Smooth muscle cell (in vitro differentiated cells): ENCODE results near the gene LAMP5. TPM values are rescaled to one million over a fixed set of nuclear protein-coding genes. Genes with fewer than 3 reads are reported as not detected.

Experiments
- DNase-seq: peaks from one replicate; lab custom pipeline; 2025; ENCODE audit not compliant: unreplicated experiment; lab: John Stamatoyannopoulos, UW
- H2AFZ ChIP-seq: fragments of 200-600 bp; sonication (generic); 2 replicates; pipeline ENCODE4 v1.6.0; 2016; ENCODE audit warnings: antibody characterized with exemption, low read depth, mild to moderate bottlenecking
- H3F3A ChIP-seq: fragments of 200-600 bp; sonication (generic); 2 replicates; pipeline ENCODE4 v1.6.0; 2017; ENCODE audit warnings: antibody characterized with exemption, low read depth
- H3K27ac ChIP-seq: fragments of 200-600 bp; sonication (generic); 2 replicates; pipeline ENCODE4 v1.5.1; 2016; ENCODE audit warnings: low read depth, mild to moderate bottlenecking
- H3K27me3 ChIP-seq: fragments of 200-600 bp; sonication (generic); 2 replicates; pipeline ENCODE4 v1.6.1; 2016; ENCODE audit warnings: low read depth, mild to moderate bottlenecking
- H3K36me3 ChIP-seq: fragments of 200-600 bp; sonication (generic); 2 replicates; pipeline ENCODE4 v1.5.1; 2016; ENCODE audit warnings: low read depth
- H3K4me1 ChIP-seq: fragments of 200-600 bp; sonication (generic); 2 replicates; pipeline ENCODE4 v1.5.1; 2016; ENCODE audit warnings: low read depth
- H3K4me2 ChIP-seq: fragments of 200-600 bp; sonication (generic); 2 replicates; pipeline ENCODE4 v1.6.0; 2016; ENCODE audit warnings: mild to moderate bottlenecking
- H3K4me3 ChIP-seq: fragments of 200-600 bp; sonication (generic); 2 replicates; pipeline ENCODE4 v1.5.1; 2016; ENCODE audit warnings: mild to moderate bottlenecking
- H3K79me2 ChIP-seq: fragments of 200-600 bp; sonication (generic); 2 replicates; pipeline ENCODE4 v1.6.0; 2016; ENCODE audit warnings: low read depth, mild to moderate bottlenecking
- H3K9ac ChIP-seq: fragments of 200-600 bp; sonication (generic); 2 replicates; pipeline ENCODE4 v1.6.0; 2016; ENCODE audit warnings: low read depth
- H3K9me3 ChIP-seq: fragments of 200-600 bp; sonication (generic); replicated peaks from 2 replicates; pipeline ENCODE4 v1.5.1; 2016; ENCODE audit warnings: low read depth
- H4K20me1 ChIP-seq: fragments of 200-600 bp; sonication (generic); 2 replicates; pipeline ENCODE4 v1.6.0; 2016; ENCODE audit warnings: low read depth
- WGBS: methylation state at CpG from one replicate; pipeline ENCODE4 v1.1.7; 2016; ENCODE audit warnings: low lambda C conversion rate; 5-methylcytosine and 5-hydroxymethylcytosine counted together
- polyA plus RNA-seq: library from polyadenylated mRNA; unstranded; fragments of >200 nt; fragmentation: Nextera tagmentation; extraction: Ambion mirVana; gene quantifications from 2 replicates; pipeline ENCODE4 v1.2.1, GENCODE V29; 2016
- total RNA-seq: library from RNA; depleted of rRNA; stranded (reverse); fragments of >200 nt; gene quantifications from 2 replicates; pipeline ENCODE4 v1.2.3, GENCODE V29; 2014
- TF ChIP-seq, protein P1 (sequence below): fragments of 200-600 bp; sonication (generic); IDR thresholded peaks from 2 replicates; pipeline ENCODE4 v1.5.1; 2017; ENCODE audit warnings: borderline replicate concordance, mild to moderate bottlenecking, antibody characterized with exemption; ENCODE audit not compliant: insufficient read depth, poor library complexity, severe bottlenecking

LAMP5 gene
- total and polyA plus RNA-seq, 2 experiments from 2014 or later, result 38.6 to 40.5 TPM

DNA sequence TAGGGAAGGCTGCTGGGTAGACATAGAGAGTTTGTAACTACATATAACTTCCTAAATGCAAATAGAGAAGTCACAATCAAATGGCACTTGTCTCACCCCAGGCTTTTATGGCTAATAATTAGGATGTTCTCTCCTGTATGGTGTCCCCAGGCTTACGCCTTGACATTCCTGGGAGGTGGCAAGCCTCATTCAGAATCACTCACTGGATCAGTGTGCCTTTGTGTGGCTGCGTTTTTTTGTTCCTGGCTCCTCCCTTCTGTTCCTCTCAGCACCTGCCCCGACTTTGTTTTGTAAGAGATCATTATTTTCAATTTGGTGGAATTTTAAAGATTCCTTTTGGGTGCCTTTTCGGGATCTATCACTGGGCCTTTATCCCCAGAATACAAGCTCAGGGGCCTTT lies 5.7 kb downstream of the LAMP5 start:
- no peaks in the 10 kb centered on the region for H3K79me2 ChIP-seq
- H3F3A ChIP-seq, result no peaks in the 10 kb centered on the region
- no peak overlapping the region for H3K9ac ChIP-seq
- TF ChIP-seq, protein P1, sequence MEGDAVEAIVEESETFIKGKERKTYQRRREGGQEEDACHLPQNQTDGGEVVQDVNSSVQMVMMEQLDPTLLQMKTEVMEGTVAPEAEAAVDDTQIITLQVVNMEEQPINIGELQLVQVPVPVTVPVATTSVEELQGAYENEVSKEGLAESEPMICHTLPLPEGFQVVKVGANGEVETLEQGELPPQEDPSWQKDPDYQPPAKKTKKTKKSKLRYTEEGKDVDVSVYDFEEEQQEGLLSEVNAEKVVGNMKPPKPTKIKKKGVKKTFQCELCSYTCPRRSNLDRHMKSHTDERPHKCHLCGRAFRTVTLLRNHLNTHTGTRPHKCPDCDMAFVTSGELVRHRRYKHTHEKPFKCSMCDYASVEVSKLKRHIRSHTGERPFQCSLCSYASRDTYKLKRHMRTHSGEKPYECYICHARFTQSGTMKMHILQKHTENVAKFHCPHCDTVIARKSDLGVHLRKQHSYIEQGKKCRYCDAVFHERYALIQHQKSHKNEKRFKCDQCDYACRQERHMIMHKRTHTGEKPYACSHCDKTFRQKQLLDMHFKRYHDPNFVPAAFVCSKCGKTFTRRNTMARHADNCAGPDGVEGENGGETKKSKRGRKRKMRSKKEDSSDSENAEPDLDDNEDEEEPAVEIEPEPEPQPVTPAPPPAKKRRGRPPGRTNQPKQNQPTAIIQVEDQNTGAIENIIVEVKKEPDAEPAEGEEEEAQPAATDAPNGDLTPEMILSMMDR, result no peak
- no peaks in the 10 kb centered on the region for H3K9me3 ChIP-seq
- H2AFZ ChIP-seq, result no peak overlapping the region
- H3K4me2 ChIP-seq, result no peak overlapping the region
- DNase-seq, result no peak
- H3K4me1 ChIP-seq, result peaks cover 48% of the 10 kb centered on the region
- H3K4me3 ChIP-seq, result no peak overlapping the region
- 71% methylated on average over 4 of the region's 4 CpGs for WGBS
- H4K20me1 ChIP-seq, result no peaks in the 10 kb centered on the region
- peaks cover 56% of the 10 kb centered on the region for H3K27me3 ChIP-seq
- H3K27ac ChIP-seq, result no peak overlapping the region
- no peaks in the 10 kb centered on the region for H3K36me3 ChIP-seq

DNA sequence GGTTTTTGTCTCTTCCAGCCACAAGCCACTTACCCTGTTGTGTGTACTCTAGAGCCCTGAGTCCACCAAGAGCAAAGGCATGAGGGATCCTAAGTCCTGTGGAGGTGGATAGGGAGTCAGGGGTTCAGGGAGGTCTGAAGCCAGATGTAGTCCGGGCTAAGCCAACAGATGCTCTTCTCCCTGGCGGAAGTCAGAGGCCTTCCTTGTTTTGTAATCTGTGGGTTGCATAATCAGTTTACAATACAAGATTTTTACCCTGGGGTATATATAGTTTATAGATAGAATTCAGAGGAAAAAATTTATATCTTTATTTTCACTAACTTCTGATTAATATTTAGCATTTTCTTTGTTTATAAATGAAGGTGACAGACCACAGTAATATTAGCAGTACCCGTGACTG lies 9.2 kb downstream of the LAMP5 start:
- no peaks in the 10 kb centered on the region for H3K9me3 ChIP-seq
- H3K4me2 ChIP-seq, result no peak overlapping the region
- H3K36me3 ChIP-seq, result no peaks in the 10 kb centered on the region
- peaks cover 21% of the 10 kb centered on the region for H3K27me3 ChIP-seq
- no peaks in the 10 kb centered on the region for H3F3A ChIP-seq
- no peak for DNase-seq
- no peaks in the 10 kb centered on the region for H4K20me1 ChIP-seq
- H3K4me1 ChIP-seq, result peaks cover 21% of the 10 kb centered on the region
- no peak overlapping the region for H2AFZ ChIP-seq
- no peak overlapping the region for H3K4me3 ChIP-seq
- no peak overlapping the region for H3K9ac ChIP-seq
- no peaks in the 10 kb centered on the region for H3K79me2 ChIP-seq
- H3K27ac ChIP-seq, result no peak overlapping the region
- WGBS, result 87% methylated on average over 3 of the region's 3 CpGs
- TF ChIP-seq, protein P1, result no peak

GRCh38 chr20:9531581-9531980 lies 17.2 kb downstream of the LAMP5 start:
- Histone ChIP-seq H3F3A (no peaks in the 10 kb centered on the region), H2AFZ (no peak overlapping the region)

More at GRCh38 chr20:9531581-9531980, 17.2 kb downstream of the LAMP5 start:
- Histone ChIP-seq H3K4me3 (no peak overlapping the region), H3K9ac (no peak overlapping the region), H3K4me2 (peak overlapping the region; percentile 19), H4K20me1 (no peaks in the 10 kb centered on the region), H3K9me3 (no peaks in the 10 kb centered on the region), H3K79me2 (no peaks in the 10 kb centered on the region), H3K27ac (peak overlapping the region; percentile 11), H3K36me3 (no peaks in the 10 kb centered on the region), H3K27me3 (no peaks in the 10 kb centered on the region), H3K4me1 (no peaks in the 10 kb centered on the region)
- TF ChIP-seq, protein P1, result no peak
- WGBS, result 78% methylated on average over 2 of the region's 2 CpGs
- DNase-seq, result no peak
